Parathyroid adenoma (tissue), 2 donors: Measurements from ENCODE around the gene LGMN.

ENCODE experiments used
- H2AFZ ChIP-seq: fragments of 300-600 bp; sonication (generic); one replicate; pipeline ENCODE4 v1.7.0; 2017; ENCODE audit warnings: antibody characterized with exemption, mild to moderate bottlenecking
- H3K27ac ChIP-seq: fragments of 300-600 bp; sonication (generic); one replicate; pipeline ENCODE4 v1.7.0; 2017
- H3K27me3 ChIP-seq: fragments of 300-600 bp; sonication (generic); one replicate; pipeline ENCODE4 v1.7.0; 2017; ENCODE audit warnings: low read length; ENCODE audit not compliant: control insufficient read depth, insufficient read depth
- H3K36me3 ChIP-seq: fragments of 300-600 bp; sonication (generic); one replicate; pipeline ENCODE4 v1.7.0; 2017; ENCODE audit warnings: low read length; ENCODE audit not compliant: control insufficient read depth, insufficient read depth
- H3K4me1 ChIP-seq: fragments of 300-600 bp; sonication (generic); one replicate; pipeline ENCODE4 v1.7.0; 2017; ENCODE audit warnings: control low read depth
- H3K4me2 ChIP-seq: fragments of 300-600 bp; sonication (generic); one replicate; pipeline ENCODE4 v1.7.0; 2017; ENCODE audit warnings: low read length
- H3K4me3 ChIP-seq: fragments of 300-600 bp; sonication (generic); one replicate; pipeline ENCODE4 v1.7.0; 2017; ENCODE audit warnings: low read depth, low read length
- H3K79me2 ChIP-seq: fragments of 300-600 bp; sonication (generic); one replicate; pipeline ENCODE4 v1.7.0; 2017; ENCODE audit warnings: control low read depth
- H3K9ac ChIP-seq: fragments of 300-600 bp; sonication (generic); one replicate; pipeline ENCODE4 v1.7.0; 2017; ENCODE audit warnings: mild to moderate bottlenecking
- H3K9me3 ChIP-seq: fragments of 300-600 bp; sonication (generic); one replicate; pipeline ENCODE4 v1.7.0; 2017; ENCODE audit warnings: low read length; ENCODE audit not compliant: control insufficient read depth
- CTCF ChIP-seq: fragments of 300-600 bp; sonication (generic); IDR thresholded peaks from one replicate; pipeline ENCODE4 v1.7.0; 2017; ENCODE audit warnings: antibody characterized with exemption, mild to moderate bottlenecking
- donor health status: primary hyperparathyroidism.

The LGMN gene

GRCh38 chr14:92703516-92703915 lies 44.9 kb downstream of the LGMN start:
- H3K9me3 ChIP-seq = no peaks in the 10 kb centered on the region
- no peak for TF ChIP-seq CTCF
- no peak overlapping the region for H3K27ac ChIP-seq
- H3K4me2 ChIP-seq = no peak overlapping the region
- no peak overlapping the region for H3K9ac ChIP-seq
- no peaks in the 10 kb centered on the region for H3K4me1 ChIP-seq
- no peaks in the 10 kb centered on the region for H3K27me3 ChIP-seq
- no peak overlapping the region for H3K4me3 ChIP-seq
- H3K79me2 ChIP-seq = no peaks in the 10 kb centered on the region
- no peak overlapping the region for H2AFZ ChIP-seq
- H3K36me3 ChIP-seq = no peaks in the 10 kb centered on the region

DNA sequence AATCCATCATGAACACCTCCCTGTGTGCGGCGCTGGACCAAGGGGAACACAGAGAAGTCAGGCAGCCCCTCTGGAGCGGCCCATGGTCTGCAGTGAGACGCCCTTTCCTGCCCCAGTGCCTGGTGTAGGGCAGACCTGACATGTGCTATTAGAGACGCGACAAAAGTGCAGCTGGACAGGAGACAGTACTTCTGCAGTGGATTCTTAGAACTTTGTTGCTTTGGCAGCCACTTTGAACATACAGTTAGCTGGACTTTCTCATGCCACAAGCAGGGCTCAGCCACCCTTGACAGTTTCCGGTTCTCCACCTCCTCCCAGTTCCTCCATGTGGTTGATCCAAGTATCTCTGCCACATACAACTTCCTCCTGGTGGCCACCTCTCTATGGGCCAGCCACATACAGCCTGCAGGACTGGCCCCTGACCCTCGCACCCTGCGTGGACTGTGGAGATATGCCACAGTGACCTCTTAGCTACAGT lies 45.9 kb downstream of the LGMN start:
- Histone ChIP-seq H2AFZ (no peak overlapping the region), H3K4me3 (no peak overlapping the region), H3K36me3 (no peaks in the 10 kb centered on the region), H3K27me3 (no peaks in the 10 kb centered on the region), H3K9ac (no peak overlapping the region), H3K79me2 (no peaks in the 10 kb centered on the region), H3K9me3 (no peaks in the 10 kb centered on the region), H3K27ac (no peak overlapping the region), H3K4me2 (no peak overlapping the region), H3K4me1 (no peaks in the 10 kb centered on the region)
- TF ChIP-seq CTCF = no peak

GRCh38 chr14:92701826-92702225 lies 46.6 kb downstream of the LGMN start:
- TF ChIP-seq CTCF = no peak
- H3K79me2 ChIP-seq = no peaks in the 10 kb centered on the region
- no peak overlapping the region for H3K27ac ChIP-seq
- no peak overlapping the region for H3K9ac ChIP-seq
- H3K4me3 ChIP-seq = no peak overlapping the region
- H2AFZ ChIP-seq = no peak overlapping the region
- H3K4me1 ChIP-seq = no peaks in the 10 kb centered on the region
- H3K9me3 ChIP-seq = no peaks in the 10 kb centered on the region
- no peaks in the 10 kb centered on the region for H3K36me3 ChIP-seq
- H3K4me2 ChIP-seq = no peak overlapping the region
- no peaks in the 10 kb centered on the region for H3K27me3 ChIP-seq

- no peak overlapping the region for H3K4me3 ChIP-seq
- no peaks in the 10 kb centered on the region for H3K79me2 ChIP-seq
- H3K36me3 ChIP-seq = no peaks in the 10 kb centered on the region
- H3K9ac ChIP-seq = no peak overlapping the region
- peaks cover 4% of the 10 kb centered on the region for H3K4me1 ChIP-seq
- H3K4me2 ChIP-seq = no peak overlapping the region
- H2AFZ ChIP-seq = no peak overlapping the region
- TF ChIP-seq CTCF = no peak
- H3K9me3 ChIP-seq = no peaks in the 10 kb centered on the region
- H3K27me3 ChIP-seq = no peaks in the 10 kb centered on the region
- H3K27ac ChIP-seq = no peak overlapping the region
These were observed 50.0 kb downstream of the LGMN start for GRCh38 chr14:92698393-92698792.

DNA sequence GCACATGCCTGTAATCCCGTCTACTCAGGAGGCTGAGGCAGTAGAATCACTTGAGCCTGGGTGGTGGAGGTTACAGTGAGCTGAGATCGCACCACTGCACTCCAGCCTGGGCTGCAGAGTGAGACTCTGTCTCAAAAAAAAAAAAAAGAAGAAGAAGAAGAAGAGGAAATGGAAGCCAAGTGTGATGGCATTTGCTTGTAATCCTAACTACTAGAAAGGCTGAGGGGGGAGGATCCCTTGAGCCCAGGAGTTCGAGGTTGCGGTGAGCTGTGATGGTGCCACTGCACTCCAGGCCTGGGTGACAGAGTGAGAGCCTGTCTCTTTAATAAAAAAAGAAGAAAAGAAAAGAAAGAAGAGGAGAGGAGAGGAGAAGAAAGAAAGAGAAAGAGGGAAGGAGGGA lies 52.1 kb downstream of the LGMN start:
- Histone ChIP-seq H3K4me2 (no peak overlapping the region), H3K36me3 (no peaks in the 10 kb centered on the region), H3K4me1 (peaks cover 16% of the 10 kb centered on the region), H3K79me2 (no peaks in the 10 kb centered on the region), H3K27ac (no peak overlapping the region), H3K9me3 (no peaks in the 10 kb centered on the region), H3K27me3 (no peaks in the 10 kb centered on the region), H3K4me3 (no peak overlapping the region), H3K9ac (no peak overlapping the region), H2AFZ (no peak overlapping the region)
- TF ChIP-seq CTCF = no peak
